IMR-90 (cell line): Measurements from ENCODE around the gene PIAS1. TPM values are rescaled to one million over a fixed set of nuclear protein-coding genes. Genes with fewer than 3 reads are reported as not detected.

Experiments used
- ATAC-seq: fragments of 200-7000 bp; cut with Tn5 transposase; 2 replicates; pipeline ENCODE4 v1.9.1; 2020; ENCODE audit warnings: low read depth, mild to moderate bottlenecking, moderate library complexity
- BruUV-seq: library from RNA; stranded (reverse); fragments of 400-500 nt; replicated peaks from 2 replicates; lab custom pipeline; 2021; lab: Mats Ljungman, UMichigan
- CTCF ChIA-PET: fragments of 300-600 bp; formaldehyde crosslinking; extraction: SDS; loops from one replicate; lab custom pipeline; 2021; ENCODE audit warnings: antibody characterized with exemption; lab: Yijun Ruan, JAX
- POLR2A ChIA-PET: fragments of 300-600 bp; sonication (Branson Sonifier 250); formaldehyde crosslinking; loops from one replicate; lab custom pipeline; 2022; ENCODE audit warnings: antibody characterized with exemption; ENCODE audit not compliant: unreplicated experiment; lab: Charles Lee
- DNase-seq: peaks from one replicate; pipeline ENCODE4 v3.0.0; 2013
- H2AFZ ChIP-seq: replicated peaks from 2 replicates; pipeline ENCODE3; 2013; ENCODE audit warnings: low read length, mild to moderate bottlenecking; ENCODE audit not compliant: poor library complexity
- H2AK5ac ChIP-seq: 2 replicates; pipeline ENCODE4 v1.6.1; 2013; ENCODE audit warnings: low read depth, low read length, inconsistent platforms
- H2AK9ac ChIP-seq: replicated peaks from 2 replicates; pipeline ENCODE3; 2013; ENCODE audit warnings: mild to moderate bottlenecking, low read depth, low read length, moderate library complexity; ENCODE audit not compliant: poor library complexity
- H2BK120ac ChIP-seq: 2 replicates; pipeline ENCODE4 v1.6.1; 2013; ENCODE audit warnings: low read depth, low read length, inconsistent platforms
- H2BK15ac ChIP-seq: 3 replicates; pipeline ENCODE4 v1.6.1; 2013; ENCODE audit warnings: low read depth, low read length, inconsistent platforms
- H2BK20ac ChIP-seq: 2 replicates; pipeline ENCODE4 v1.6.1; 2013; ENCODE audit warnings: low read depth, mild to moderate bottlenecking, inconsistent platforms, low read length, moderate library complexity
- H2BK5ac ChIP-seq: 2 replicates; pipeline ENCODE4 v1.6.1; 2013; ENCODE audit warnings: mild to moderate bottlenecking, low read depth, low read length, inconsistent platforms; ENCODE audit not compliant: poor library complexity, severe bottlenecking
- H3K14ac ChIP-seq: replicated peaks from 2 replicates; pipeline ENCODE4 v1.6.1; 2013; ENCODE audit warnings: low read depth, low read length, inconsistent platforms
- H3K18ac ChIP-seq: 2 replicates; pipeline ENCODE4 v1.6.1; 2013; ENCODE audit warnings: low read depth, low read length, control low read depth
- H3K23ac ChIP-seq: 2 replicates; pipeline ENCODE4 v1.6.1; 2013; ENCODE audit warnings: low read depth, low read length, inconsistent platforms
- H3K27ac ChIP-seq: 2 replicates; pipeline ENCODE4 v1.5.1; 2013; ENCODE audit warnings: mild to moderate bottlenecking, control low read depth, low read length; ENCODE audit not compliant: insufficient read depth
- H3K27me3 ChIP-seq: 2 replicates; pipeline ENCODE4 v1.6.1; 2013; ENCODE audit warnings: low read length; ENCODE audit not compliant: control insufficient read depth, insufficient read depth
- H3K36me3 ChIP-seq: 2 replicates; pipeline ENCODE4 v1.6.1; 2013; ENCODE audit warnings: low read length, mixed read lengths; ENCODE audit not compliant: control insufficient read depth, insufficient read depth
- H3K4ac ChIP-seq: 2 replicates; pipeline ENCODE4 v1.6.1; 2013; ENCODE audit warnings: low read depth, low read length, inconsistent platforms
- H3K4me1 ChIP-seq: 2 replicates; pipeline ENCODE4 v1.6.1; 2013; ENCODE audit warnings: low read length, mixed read lengths; ENCODE audit not compliant: control insufficient read depth, insufficient read depth
- H3K4me2 ChIP-seq: 2 replicates; pipeline ENCODE4 v1.6.1; 2013; ENCODE audit warnings: low read depth, mild to moderate bottlenecking, control low read depth, low read length, moderate library complexity
- H3K4me3 ChIP-seq: 2 replicates; pipeline ENCODE4 v1.5.1; 2013; ENCODE audit warnings: low read depth, mild to moderate bottlenecking, control low read depth, low read length, moderate library complexity; ENCODE audit not compliant: insufficient read depth
- H3K56ac ChIP-seq: 2 replicates; pipeline ENCODE4 v1.6.1; 2013; ENCODE audit warnings: low read length, inconsistent platforms; ENCODE audit not compliant: insufficient read depth; ENCODE audit errors: extremely low read depth
- H3K79me1 ChIP-seq, 2 experiments: 2 replicates each; pipeline ENCODE4 v1.6.1; 2013; ENCODE audit warnings: low read length in 2 of 2, inconsistent platforms in 1 of 2, low read depth in 1 of 2
- H3K9ac ChIP-seq: 2 replicates; pipeline ENCODE4 v1.6.1; 2013; ENCODE audit warnings: low read depth, low read length, control low read depth
- H3K9me1 ChIP-seq: 2 replicates; pipeline ENCODE4 v1.6.1; 2013; ENCODE audit warnings: low read length, inconsistent platforms; ENCODE audit not compliant: insufficient read depth
- H3K9me3 ChIP-seq: 2 replicates; pipeline ENCODE4 v1.6.1; 2013; ENCODE audit warnings: low read length; ENCODE audit not compliant: control insufficient read depth, insufficient read depth
- H4K20me1 ChIP-seq: 2 replicates; pipeline ENCODE4 v1.6.1; 2013; ENCODE audit warnings: low read length, inconsistent platforms; ENCODE audit not compliant: insufficient read depth
- H4K5ac ChIP-seq: 2 replicates; pipeline ENCODE4 v1.6.1; 2013; ENCODE audit warnings: mild to moderate bottlenecking, low read depth, low read length, control low read depth
- H4K8ac ChIP-seq, 2 experiments: 2 replicates each; pipeline ENCODE4 v1.6.1; 2013; ENCODE audit warnings: low read depth in 2 of 2, low read length in 2 of 2, control low read depth in 1 of 2, inconsistent platforms in 1 of 2
- H4K91ac ChIP-seq: 2 replicates; pipeline ENCODE4 v1.6.1; 2013; ENCODE audit warnings: low read depth, low read length, inconsistent platforms; ENCODE audit not compliant: insufficient read depth
- BHLHE40 ChIP-seq: fragments of 150-350 bp; IDR thresholded peaks from 2 replicates; pipeline ENCODE4 v1.6.1; 2016; ENCODE audit warnings: mild to moderate bottlenecking, low read depth, low read length
- CTCF ChIP-seq: conservative IDR thresholded peaks from 2 replicates; pipeline ENCODE4 v1.5.1; 2012; ENCODE audit warnings: mild to moderate bottlenecking, low read depth, low read length, improper control_type of control experiment
- MAFK ChIP-seq: IDR thresholded peaks from 2 replicates; pipeline ENCODE4 v1.6.1; 2012; ENCODE audit warnings: low read depth, low read length, improper control_type of control experiment
- RAD21 ChIP-seq: IDR thresholded peaks from 2 replicates; pipeline ENCODE4 v1.6.1; 2012; ENCODE audit warnings: low read length, improper control_type of control experiment
- RCOR1 ChIP-seq: IDR thresholded peaks from 2 replicates; pipeline ENCODE4 v1.6.1; 2012; ENCODE audit warnings: mild to moderate bottlenecking, low read length, improper control_type of control experiment; ENCODE audit not compliant: insufficient replicate concordance
- RFX5 ChIP-seq: IDR thresholded peaks from 2 replicates; pipeline ENCODE4 v1.8.0; 2012; ENCODE audit warnings: low read depth, mild to moderate bottlenecking, low read length, moderate library complexity
- USF2 ChIP-seq: fragments of 150-350 bp; IDR thresholded peaks from 2 replicates; pipeline ENCODE4 v1.6.1; 2017; ENCODE audit warnings: mild to moderate bottlenecking, antibody characterized with exemption, low read length, low read depth
- WGBS, 2 experiments: methylation state at CpG; one replicate each; pipeline versions ENCODE4 v1.1.5 to v1.1.7; 2013; ENCODE audit warnings: missing lambda C conversion rate in 2 of 2; ENCODE audit not compliant: insufficient read length in 1 of 2; ENCODE audit errors: extremely low coverage in 2 of 2; 5-methylcytosine and 5-hydroxymethylcytosine counted together
- dilution Hi-C: fragments of 300-500 bp; cut with HindIII; formaldehyde crosslinking; loops from one replicate; pipeline ENCODE4 v1.14.3; 2018; ENCODE audit warnings: low sequenced_read_pairs; ENCODE audit not compliant: unreplicated experiment
- in situ Hi-C: fragments of 300-500 bp; cut with MboI; formaldehyde crosslinking; loops from 3 replicates; pipeline ENCODE4 v1.14.3; 2019; ENCODE audit warnings: low sequenced_read_pairs, inconsistent platforms, mixed read lengths
- intact Hi-C: fragments of 100-400 bp; cut with micrococcal nuclease; formaldehyde crosslinking; loops from 2 replicates; pipeline ENCODE4 v1.10.0; 2022
- polyA plus RNA-seq, 3 experiments: library from polyadenylated mRNA; depleted of rRNA; stranded (reverse); fragments of >200 nt; gene quantifications; 2 replicates each; pipeline ENCODE4 v1.2.3, GENCODE V29; 2012; ENCODE audit warnings: low replicate concordance in 1 of 3
- total RNA-seq: library from RNA; depleted of rRNA; stranded (reverse); fragments of >200 nt; gene quantifications from 2 replicates; pipeline ENCODE4 v1.2.3, GENCODE V29; 2012
- TF ChIP-seq, protein P1 (sequence below): fragments of 150-350 bp; IDR thresholded peaks from 2 replicates; pipeline ENCODE4 v1.6.1; 2016; ENCODE audit warnings: low read depth, mild to moderate bottlenecking, low read length, moderate library complexity, borderline replicate concordance

The PIAS1 gene
- total and polyA plus RNA-seq, 2 of the 4 experiments (the other 2 are of a cell fraction) = 20.0 to 63.6 TPM

DNA sequence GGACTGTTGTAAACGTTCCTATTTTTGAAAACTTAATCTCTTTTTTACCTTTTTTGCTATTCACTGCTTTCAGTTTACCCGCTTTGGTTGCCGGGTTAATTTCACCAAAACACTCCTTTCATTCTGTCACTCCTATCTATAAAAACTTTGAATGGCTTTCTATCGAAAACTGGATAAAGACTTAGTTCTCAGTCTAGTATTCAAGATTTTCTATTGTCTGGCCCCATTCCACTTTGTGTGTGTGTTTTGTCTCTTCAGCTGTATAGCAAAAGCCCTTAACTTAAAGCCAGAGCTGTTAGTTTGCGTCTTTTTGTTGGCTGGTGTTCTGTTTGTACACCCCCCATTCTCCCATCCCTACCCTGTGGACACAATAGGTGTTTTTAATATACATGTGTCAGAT, 7.5 kb downstream of the PIAS1 start:
- Histone ChIP-seq H2BK15ac (no peak overlapping the region), H3K9me3 (no peaks in the 10 kb centered on the region), H3K27me3 (no peaks in the 10 kb centered on the region), H3K27ac (no peak overlapping the region), H4K20me1 (peaks cover 79% of the 10 kb centered on the region), H4K5ac (no peak overlapping the region), H3K36me3 (0 out of 2 replicates have a peak, but pooled peaks cover 2% of the 10 kb centered on the region), H3K56ac (no peak overlapping the region), H3K9me1 (0 out of 2 replicates have a peak, but pooled peaks cover 3% of the 10 kb centered on the region), H3K14ac (no peak overlapping the region), H3K4me3 (no peak overlapping the region), H3K4ac (no peak overlapping the region), H3K18ac (no peak overlapping the region), H4K8ac (no peak overlapping the region), H3K23ac (no peak overlapping the region), H2BK5ac (no peak overlapping the region), H2BK20ac (no peak overlapping the region), H2AFZ (no peak overlapping the region), H3K79me1 (peaks cover 23 to 69% of the 10 kb centered on the region in 2 experiments), H2BK120ac (no peak overlapping the region), H4K91ac (no peak overlapping the region), H2AK9ac (no peak overlapping the region), H2AK5ac (no peak overlapping the region), H3K4me1 (no peaks in the 10 kb centered on the region), H3K4me2 (no peak overlapping the region), H3K9ac (no peak overlapping the region)
- ATAC-seq (no peak), DNase-seq (no peak)
- WGBS, 2 experiments = 40% methylated on average over 1 of the region's 5 CpGs; no CpG with 5 or more reads in 1 of the 2 experiments
- dilution Hi-C loops = no loop called here
- TF ChIP-seq USF2 (no peak), RAD21 (no peak), RCOR1 (no peak), CTCF (no peak), MAFK (no peak), RFX5 (no peak), BHLHE40 (no peak)
- TF ChIP-seq, protein P1, sequence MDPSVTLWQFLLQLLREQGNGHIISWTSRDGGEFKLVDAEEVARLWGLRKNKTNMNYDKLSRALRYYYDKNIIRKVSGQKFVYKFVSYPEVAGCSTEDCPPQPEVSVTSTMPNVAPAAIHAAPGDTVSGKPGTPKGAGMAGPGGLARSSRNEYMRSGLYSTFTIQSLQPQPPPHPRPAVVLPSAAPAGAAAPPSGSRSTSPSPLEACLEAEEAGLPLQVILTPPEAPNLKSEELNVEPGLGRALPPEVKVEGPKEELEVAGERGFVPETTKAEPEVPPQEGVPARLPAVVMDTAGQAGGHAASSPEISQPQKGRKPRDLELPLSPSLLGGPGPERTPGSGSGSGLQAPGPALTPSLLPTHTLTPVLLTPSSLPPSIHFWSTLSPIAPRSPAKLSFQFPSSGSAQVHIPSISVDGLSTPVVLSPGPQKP = no peak
- intact Hi-C loops = no loop called here
- ChIA-PET POLR2A (no interaction called here), CTCF (no interaction called here)
- in situ Hi-C loops = no loop called here
- no TSS peak for BruUV-seq
